ENCODE results near the gene BPIFB6.

- TF ChIP-seq POLR2A (IDR thresholded peaks at IDR 0.05) (no peak), CTCF (IDR thresholded peaks at IDR 0.05) (no peak)
Observed at GRCh38 chr20:32997431-32997830, 34.0 kb upstream of the BPIFB6 start.

Measured in esophagus squamous epithelium (tissue), 4 donors.